HL-60/S4 treated with phorbol 12-myristate 13-acetate at 8.2 ng/mL for 4 days and 3 days (cell line): ENCODE measurements around the gene SGIP1.

Experiments
- in situ Hi-C: fragments of 300-500 bp; cut with MboI; formaldehyde crosslinking; loops from 2 replicates; pipeline ENCODE4 v1.15.0; 2022; ENCODE audit warnings: low sequenced_read_pairs

The SGIP1 gene

DNA sequence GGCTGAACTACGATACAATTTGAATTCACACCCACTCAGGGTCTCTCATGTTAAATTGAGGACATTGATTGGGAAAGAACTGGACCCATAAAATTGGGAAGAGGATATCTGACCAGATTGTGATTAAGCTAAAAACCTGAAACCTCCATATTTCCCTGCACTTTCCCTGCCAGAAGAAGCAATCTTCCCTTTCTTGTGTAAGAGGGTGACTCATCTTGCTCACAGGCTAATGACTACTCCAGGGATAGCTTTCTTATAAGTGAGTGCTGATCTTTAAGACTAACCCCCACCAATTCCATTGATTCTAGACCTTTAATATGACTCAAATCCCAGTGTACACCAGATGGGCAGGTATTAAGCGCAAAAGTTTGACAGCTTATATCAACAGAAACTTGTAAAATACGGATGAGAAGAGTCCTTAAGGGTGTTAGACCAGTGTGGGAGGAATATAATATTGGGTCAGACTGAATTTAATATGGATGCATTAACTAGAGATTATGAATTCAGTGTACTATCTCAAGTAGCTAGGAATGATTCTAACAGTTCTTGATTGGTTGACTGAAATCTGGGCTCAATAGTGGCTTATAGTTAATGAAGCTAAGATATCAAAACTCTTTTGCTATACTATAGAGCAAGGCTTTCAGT lies 12.1 kb upstream of the SGIP1 start:
- in situ Hi-C loops: no loop called here

DNA sequence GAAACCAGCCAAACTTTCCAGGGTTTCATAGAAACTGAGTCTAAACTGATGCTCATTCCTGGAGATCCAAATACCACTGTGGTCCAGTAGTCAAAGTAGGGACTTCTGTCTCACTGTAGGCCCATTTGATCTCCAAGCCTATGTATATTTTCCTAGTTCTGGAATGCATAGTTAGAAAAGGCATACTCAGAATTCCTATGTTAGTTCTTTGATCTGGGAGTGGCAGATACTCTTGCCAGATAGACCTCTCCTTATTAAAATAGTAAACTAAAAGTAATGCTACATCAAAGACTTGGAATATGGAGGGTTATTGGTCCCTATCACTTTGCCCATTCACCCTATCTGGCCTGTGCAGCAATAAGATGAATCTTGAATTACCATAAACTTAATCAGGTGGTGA lies 10.4 kb upstream of the SGIP1 start:
- in situ Hi-C loops: no loop called here

DNA sequence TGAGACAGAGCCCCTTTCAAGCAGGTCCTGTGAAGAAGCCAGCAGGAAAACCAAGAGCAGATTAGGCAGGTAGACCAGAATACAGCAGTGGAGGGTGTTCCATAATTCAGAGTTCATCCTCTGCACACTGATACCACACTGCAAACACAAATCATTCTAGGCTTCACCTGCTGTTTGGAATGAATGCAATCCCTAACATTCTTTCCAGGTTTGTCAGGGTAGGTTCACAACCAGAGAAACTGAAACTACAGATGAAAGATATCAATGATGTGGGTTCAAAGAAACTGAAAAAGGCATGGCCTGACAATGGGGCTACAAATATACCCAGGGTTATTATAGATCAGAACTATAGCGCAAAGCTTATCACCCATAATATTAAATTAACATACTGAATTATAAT lies 8.9 kb upstream of the SGIP1 start:
- in situ Hi-C loops: no loop called here

- in situ Hi-C loops: no loop called here
Observed at GRCh38 chr1:66526036-66526435, 7.9 kb upstream of the SGIP1 start.

- in situ Hi-C loops: no loop called here
Observed at GRCh38 chr1:66526991-66527390, 7.0 kb upstream of the SGIP1 start.

DNA sequence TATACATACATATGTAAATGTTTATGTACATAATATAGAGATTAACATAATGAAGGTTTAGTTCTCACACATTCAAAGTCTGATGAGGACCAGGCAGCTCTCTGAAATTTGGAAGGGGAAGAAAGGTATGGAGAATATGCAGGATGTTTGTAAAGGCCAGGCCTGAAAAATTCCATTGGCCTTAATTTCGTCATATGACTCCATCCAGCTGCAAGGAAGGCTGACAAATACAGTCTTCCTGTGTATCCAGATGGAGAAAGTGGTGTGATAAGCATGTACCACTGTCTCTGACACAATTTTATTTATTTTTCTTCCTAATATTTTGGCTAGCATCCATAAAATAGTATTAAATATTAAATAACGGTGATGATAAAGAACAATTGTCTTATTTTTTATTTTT lies 6.3 kb upstream of the SGIP1 start:
- in situ Hi-C loops: no loop called here

DNA sequence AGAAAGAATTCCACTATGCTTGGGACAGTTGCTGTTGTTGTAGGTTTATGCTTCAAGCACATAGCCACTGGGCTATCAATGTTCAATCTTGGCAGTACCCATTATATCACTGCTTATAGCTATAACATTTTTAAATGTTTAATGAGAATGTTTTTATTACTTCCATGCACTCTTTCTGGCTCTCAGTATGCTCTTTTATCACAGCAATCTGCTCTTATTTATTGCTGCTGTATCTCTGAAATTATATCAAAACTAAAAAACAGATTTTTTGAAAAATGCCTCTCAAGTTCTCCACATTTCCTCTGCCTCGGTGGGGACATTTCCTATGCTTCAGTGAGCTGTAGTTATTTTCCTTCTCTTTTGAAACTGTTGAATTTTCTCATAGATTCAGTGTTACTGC lies 5.4 kb upstream of the SGIP1 start:
- in situ Hi-C loops: no loop called here

- in situ Hi-C loops: no loop called here
Observed at GRCh38 chr1:66532214-66532613, 1.7 kb upstream of the SGIP1 start.

DNA sequence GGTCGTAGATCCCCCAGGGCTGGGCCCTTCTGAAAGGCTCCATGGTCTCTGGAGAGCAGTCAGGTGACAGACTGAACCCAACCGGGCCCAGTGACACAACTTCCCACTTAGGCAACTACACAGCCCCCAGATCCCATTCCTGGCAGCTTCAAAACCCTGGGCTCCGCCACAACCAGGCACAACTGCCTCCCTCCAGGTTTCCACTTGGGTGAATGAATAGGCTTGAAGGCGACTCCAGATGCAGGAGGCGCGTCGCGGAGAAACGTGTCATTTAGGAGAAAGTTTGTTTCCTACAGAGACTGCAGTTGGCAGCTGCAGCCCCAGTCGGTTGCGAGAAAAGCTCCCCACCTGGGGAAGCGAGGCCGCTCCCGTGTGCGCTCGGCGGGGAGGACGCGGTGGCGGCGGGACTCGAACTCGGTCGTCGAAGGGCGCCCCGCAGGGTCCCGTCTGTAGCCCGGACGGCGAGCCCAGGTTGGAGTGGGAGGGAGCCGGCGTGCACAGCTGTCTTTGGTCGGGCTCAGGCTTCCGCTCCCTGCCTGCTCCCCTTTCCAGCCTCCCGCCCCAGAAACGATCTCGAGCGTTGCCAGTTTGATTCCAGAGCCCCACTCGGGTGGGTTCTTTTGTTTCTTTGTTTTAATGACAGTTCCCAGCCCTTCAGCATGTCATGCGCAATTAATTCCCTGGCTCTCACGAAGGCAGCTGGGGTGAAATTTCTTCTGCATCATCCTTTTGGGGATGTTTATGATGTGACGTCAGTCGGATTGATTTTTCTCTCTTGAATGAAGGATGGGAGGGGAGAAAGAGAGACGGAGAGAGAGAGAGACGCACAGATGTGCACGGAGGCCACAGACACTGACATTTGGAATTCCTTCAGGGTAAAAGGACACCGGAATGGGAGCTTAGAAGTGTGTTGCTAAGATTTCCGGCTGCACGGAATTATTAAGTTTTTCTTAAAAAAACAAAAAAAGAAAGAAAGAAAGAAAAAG lies 862 bp upstream of the SGIP1 start:
- in situ Hi-C loops: no loop called here

- in situ Hi-C loops: no loop called here
Observed at GRCh38 chr1:66535061-66535460, 1.1 kb downstream of the SGIP1 start.

GRCh38 chr1:66535853-66536252 lies 1.9 kb downstream of the SGIP1 start:
- in situ Hi-C loops: no loop called here

DNA sequence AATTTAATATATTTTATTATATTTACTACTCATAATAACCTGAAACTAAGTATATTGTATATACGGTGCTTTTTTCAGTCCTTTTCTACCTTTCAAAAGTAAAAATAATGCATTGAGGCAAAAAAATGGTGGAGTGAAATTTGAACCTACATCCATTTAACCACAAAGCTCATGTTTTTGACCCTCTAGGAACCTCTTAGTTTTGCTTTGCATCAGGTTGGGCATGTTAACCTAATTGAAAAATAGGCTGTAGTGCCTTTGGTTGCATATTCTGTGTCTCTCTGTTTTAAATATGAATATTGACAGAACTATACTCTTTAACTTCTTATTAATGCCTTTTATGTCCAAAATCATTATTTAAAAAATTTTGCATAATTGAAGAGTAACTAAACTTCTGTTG lies 3.8 kb downstream of the SGIP1 start:
- in situ Hi-C loops: no loop called here

DNA sequence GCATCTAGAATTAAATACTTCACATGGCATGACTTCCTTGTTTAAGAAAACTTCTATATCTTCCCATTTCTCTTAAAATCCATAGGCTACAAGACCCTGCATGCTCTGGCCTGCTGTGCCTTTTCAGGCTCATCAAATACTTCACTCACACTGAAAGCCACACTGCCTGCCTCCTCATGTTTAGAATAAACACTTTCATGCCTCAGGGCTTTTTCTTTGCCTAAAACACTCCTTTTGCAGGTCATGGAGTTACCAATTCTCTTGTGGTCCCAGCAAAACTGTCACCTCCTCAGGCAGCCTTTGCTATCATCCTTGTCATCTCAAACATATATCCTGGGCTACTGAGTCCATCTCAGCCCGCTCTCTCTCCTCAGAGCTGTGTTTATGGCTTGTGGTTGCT lies 5.5 kb downstream of the SGIP1 start:
- in situ Hi-C loops: no loop called here

DNA sequence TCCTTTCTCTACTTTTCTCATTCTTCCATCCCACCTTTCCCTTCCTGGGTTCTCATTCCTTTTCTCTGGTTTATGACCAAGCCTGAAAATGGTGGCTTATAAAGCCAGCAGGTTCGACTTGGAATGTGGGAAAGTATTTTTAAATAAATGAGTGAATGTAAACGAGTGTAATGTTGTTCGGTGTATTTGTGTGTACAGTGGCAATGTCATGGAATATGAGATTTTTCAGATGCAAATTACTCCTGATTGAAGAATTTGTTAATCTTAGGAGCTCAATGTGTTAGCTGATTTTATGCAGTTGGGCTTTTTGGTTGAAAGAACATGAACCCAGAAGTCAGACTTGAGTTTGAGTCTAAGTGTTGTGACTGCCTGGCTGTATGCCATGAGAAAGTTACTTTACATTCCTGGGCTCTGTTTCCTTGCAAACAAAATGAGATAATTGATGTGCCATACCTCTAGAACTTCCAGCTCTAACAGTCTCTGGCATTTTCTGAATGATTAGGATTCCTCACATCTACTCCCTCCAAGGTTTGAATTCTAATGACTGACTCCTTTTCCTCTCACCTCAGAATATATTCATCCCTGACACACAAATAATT lies 6.6 kb downstream of the SGIP1 start:
- in situ Hi-C loops: no loop called here

DNA sequence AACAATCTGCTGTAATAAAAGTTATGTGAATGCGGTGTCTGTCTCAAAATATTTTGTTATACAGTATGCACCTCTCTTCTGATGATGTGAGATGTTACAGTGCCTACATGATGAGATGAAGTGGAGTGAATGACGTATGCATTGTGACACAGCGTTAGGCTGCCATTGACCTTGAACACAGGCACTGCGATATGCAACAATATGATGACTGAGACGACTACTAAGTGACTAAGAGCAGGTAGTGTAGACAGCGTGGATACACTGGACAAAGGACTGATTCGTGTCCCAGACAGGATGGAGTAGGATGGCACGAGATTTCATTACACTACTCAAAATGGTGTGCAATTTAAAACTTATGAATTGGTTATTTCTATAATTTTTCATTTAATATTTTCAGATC lies 8.4 kb downstream of the SGIP1 start:
- in situ Hi-C loops: no loop called here

DNA sequence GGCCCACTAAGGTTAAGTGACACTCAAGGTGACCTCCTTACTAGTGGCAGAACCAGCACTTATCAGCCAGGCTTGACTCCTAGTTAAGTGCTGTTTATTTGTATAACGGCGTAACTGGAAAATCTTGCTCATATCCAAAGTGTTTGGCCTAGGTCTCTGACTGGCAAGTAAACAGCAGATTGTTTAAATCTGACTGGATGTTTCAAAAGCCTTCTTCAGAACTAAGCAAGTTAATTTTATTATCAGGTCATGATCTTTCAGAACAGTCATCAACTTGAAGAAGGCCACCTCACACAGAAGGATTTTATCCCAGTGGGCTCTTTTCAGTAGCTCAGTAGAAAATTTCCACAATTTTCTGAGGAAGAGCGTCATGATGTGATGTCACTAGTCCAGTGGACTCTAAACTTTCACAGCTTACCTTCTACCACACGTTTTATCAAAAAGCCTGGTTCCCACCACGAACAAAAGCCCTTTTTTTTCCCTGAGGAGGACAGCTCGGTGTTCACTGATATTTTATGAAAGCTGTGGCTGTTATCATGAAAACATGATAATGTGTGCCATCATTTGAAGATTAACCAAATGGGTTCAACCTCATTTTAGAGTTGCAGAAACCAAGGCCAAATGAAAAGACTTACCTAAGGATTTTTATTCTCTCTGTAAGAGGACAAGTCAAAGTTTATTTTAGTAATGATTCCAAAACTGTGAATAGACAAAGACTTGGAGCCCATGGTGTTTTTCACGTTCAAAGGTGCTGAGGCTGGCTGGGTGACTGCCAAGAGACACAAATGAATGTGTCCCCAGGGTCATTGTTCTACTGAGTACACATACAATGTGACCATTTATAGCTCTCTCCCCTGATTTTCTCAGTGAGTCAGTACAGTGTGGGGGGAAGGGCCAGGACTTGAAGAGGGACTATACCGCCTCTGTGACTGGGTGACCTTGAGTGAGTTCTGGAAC lies 9.1 kb downstream of the SGIP1 start:
- in situ Hi-C loops: no loop called here

GRCh38 chr1:66546047-66546810 lies 12.3 kb downstream of the SGIP1 start:
- in situ Hi-C loops: no loop called here

GRCh38 chr1:66549017-66549416 lies 15.1 kb downstream of the SGIP1 start:
- in situ Hi-C loops: no loop called here

DNA sequence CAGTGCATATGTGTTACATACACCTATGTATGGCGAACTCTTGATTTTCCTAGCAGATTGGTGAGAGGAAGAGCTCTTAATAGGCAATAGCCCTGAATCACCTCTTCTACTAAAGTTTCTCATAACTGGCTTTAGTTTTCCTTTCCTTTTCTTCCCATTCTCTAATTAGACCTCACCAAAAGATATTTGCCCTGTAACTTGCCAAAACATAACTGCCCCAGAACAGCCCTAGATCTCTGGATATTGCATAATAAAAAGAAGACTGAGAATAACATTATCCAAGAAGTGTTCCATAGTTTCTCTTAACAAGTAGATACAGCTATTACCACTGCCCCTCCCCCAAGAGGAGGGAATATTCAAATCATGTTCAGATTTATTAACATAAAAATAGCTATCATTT lies 16.3 kb downstream of the SGIP1 start:
- in situ Hi-C loops: no loop called here

DNA sequence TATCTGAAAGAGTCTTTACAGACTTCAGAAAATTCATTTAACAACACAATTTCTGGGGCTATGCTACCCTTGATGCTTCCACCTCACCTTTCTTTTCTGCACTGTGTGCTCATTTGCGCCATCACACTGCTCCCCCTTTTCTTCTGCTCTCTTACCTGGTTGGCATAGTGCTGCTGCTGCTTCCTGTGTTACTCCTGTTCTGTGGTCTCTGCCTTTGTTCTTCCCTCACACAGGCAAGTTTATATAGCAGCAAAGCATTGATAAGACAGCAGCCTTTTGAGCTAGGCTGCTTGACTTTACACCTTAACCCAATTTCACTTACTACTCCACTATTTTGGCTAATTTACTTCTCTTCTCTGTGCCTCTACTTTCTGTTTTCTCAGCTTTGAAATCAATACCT lies 18.3 kb downstream of the SGIP1 start:
- in situ Hi-C loops: no loop called here
